GM10248 (cell line): Measurements from ENCODE around the gene SH3RF1.

ENCODE experiments used
- CTCF ChIA-PET: fragments of 300-600 bp; sonication (Branson Sonifier 250); formaldehyde crosslinking; extraction: SDS; loops from one replicate; lab custom pipeline; 2021; ENCODE audit warnings: antibody characterized with exemption; lab: Yijun Ruan, JAX
- POLR2A ChIA-PET: fragments of 350-650 bp; sonication (Branson Sonifier 250); formaldehyde crosslinking; extraction: SDS; loops from one replicate; lab custom pipeline; 2020; ENCODE audit warnings: antibody characterized with exemption; lab: Yijun Ruan, JAX
- DNase-seq: peaks from one replicate; pipeline ENCODE4 v3.0.0; 2012; ENCODE audit errors: extremely low spot score
- CTCF ChIP-seq: IDR thresholded peaks from 2 replicates; pipeline ENCODE4 v1.5.1; 2012; ENCODE audit warnings: mild to moderate bottlenecking, low read depth; ENCODE audit errors: extremely low read depth, missing control alignments, control extremely low read depth

The SH3RF1 gene

GRCh38 chr4:169054879-169055278 lies 215.9 kb downstream of the SH3RF1 start:
- POLR2A ChIA-PET: no interaction called here
- peak; percentile 32 for DNase-seq
- CTCF ChIA-PET: interaction anchor here (0.8 to 2.3 kb wide), 2 partner anchors 14 to 431 kb away, joined by 3 to 11 read pairs; no protein-coding TSS in a partner anchor
- TF ChIP-seq CTCF: no peak

GRCh38 chr4:169052594-169052945 lies 218.2 kb downstream of the SH3RF1 start:
- CTCF ChIA-PET: interaction anchor here (0.8 to 1.7 kb wide), 3 partner anchors 9 to 16 kb away, joined by 3 to 4 read pairs (median 4); no protein-coding TSS in a partner anchor
- DNase-seq: no peak
- TF ChIP-seq CTCF: no peak
- POLR2A ChIA-PET: no interaction called here

GRCh38 chr4:169051761-169052593 lies 218.8 kb downstream of the SH3RF1 start:
- POLR2A ChIA-PET: no interaction called here
- no peak for DNase-seq
- no peak for TF ChIP-seq CTCF
- CTCF ChIA-PET: interaction anchor here (1.3 to 1.7 kb wide), 3 partner anchors 10 to 17 kb away, joined by 3 to 4 read pairs (median 4); no protein-coding TSS in a partner anchor

- no peak for DNase-seq
- ChIA-PET POLR2A (no interaction called here), CTCF (interaction anchor here (1.1 to 1.3 kb wide), 4 partner anchors 9 to 387 kb away, joined by 3 to 4 read pairs (median 4); no protein-coding TSS in a partner anchor)
- no peak for TF ChIP-seq CTCF
Observed at GRCh38 chr4:169050881-169051760, 219.6 kb downstream of the SH3RF1 start.

GRCh38 chr4:169050284-169050683 lies 220.5 kb downstream of the SH3RF1 start:
- ChIA-PET POLR2A (no interaction called here), CTCF (interaction anchor here (1.1 to 1.2 kb wide), 2 partner anchors 13 to 387 kb away, joined by 3 to 4 read pairs; no protein-coding TSS in a partner anchor)
- DNase-seq: no peak
- TF ChIP-seq CTCF: no peak

GRCh38 chr4:169048868-169049414 lies 221.8 kb downstream of the SH3RF1 start:
- POLR2A ChIA-PET: no interaction called here
- DNase-seq: no peak
- no peak for TF ChIP-seq CTCF
- CTCF ChIA-PET: interaction anchor here (1.1 kb wide), 2 partner anchors 16 to 20 kb away, joined by 3 to 4 read pairs; no protein-coding TSS in a partner anchor
